Measurements from ENCODE around the gene WDFY4.

WDFY4 gene

DNA sequence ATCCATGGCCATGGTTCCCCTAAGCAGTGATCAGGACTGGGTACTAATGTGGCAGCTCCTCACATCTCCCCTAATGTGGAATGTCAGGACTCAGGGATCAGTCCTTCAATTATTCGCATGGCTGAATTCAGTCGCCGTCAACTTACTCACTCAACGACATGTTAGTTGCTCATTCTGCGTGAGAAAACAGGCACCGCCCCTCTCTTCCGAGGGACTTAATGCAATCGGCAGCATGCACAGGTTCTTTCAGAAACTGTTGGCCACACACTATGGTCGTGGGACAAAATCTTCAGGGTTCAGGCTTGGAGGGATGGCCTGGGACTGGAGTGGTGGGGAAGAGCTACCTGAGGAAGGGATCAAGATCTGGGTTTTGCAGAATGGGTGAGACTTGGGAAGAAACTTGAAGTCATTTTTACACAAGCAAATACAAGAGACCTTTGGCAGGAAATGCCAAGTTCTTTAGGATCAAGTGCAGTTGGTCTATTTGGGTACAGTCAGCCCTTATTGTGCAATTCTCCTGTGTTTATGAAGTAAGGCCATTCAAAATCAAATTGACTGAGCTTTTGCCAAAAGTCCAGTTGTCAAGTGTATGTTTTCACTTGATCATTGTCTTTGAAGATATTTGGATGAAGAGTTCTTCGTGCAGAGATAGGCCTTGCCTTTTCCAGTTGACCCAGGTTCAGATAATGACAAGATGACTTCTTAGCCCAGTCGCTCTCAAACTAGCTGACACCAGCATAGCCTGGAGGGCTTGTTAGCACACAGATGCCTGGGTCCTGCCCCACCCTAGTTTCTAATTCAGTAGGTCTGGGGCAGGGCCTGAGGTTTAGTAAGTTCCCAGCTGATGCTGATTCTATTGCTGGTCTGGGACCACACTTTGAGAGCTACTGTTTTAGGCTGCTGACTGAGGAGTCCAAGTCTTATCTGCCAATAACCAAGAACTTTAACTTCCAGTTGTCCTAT is 206.5 kb downstream of the WDFY4 start (continued):
- TF ChIP-seq, protein P1, sequence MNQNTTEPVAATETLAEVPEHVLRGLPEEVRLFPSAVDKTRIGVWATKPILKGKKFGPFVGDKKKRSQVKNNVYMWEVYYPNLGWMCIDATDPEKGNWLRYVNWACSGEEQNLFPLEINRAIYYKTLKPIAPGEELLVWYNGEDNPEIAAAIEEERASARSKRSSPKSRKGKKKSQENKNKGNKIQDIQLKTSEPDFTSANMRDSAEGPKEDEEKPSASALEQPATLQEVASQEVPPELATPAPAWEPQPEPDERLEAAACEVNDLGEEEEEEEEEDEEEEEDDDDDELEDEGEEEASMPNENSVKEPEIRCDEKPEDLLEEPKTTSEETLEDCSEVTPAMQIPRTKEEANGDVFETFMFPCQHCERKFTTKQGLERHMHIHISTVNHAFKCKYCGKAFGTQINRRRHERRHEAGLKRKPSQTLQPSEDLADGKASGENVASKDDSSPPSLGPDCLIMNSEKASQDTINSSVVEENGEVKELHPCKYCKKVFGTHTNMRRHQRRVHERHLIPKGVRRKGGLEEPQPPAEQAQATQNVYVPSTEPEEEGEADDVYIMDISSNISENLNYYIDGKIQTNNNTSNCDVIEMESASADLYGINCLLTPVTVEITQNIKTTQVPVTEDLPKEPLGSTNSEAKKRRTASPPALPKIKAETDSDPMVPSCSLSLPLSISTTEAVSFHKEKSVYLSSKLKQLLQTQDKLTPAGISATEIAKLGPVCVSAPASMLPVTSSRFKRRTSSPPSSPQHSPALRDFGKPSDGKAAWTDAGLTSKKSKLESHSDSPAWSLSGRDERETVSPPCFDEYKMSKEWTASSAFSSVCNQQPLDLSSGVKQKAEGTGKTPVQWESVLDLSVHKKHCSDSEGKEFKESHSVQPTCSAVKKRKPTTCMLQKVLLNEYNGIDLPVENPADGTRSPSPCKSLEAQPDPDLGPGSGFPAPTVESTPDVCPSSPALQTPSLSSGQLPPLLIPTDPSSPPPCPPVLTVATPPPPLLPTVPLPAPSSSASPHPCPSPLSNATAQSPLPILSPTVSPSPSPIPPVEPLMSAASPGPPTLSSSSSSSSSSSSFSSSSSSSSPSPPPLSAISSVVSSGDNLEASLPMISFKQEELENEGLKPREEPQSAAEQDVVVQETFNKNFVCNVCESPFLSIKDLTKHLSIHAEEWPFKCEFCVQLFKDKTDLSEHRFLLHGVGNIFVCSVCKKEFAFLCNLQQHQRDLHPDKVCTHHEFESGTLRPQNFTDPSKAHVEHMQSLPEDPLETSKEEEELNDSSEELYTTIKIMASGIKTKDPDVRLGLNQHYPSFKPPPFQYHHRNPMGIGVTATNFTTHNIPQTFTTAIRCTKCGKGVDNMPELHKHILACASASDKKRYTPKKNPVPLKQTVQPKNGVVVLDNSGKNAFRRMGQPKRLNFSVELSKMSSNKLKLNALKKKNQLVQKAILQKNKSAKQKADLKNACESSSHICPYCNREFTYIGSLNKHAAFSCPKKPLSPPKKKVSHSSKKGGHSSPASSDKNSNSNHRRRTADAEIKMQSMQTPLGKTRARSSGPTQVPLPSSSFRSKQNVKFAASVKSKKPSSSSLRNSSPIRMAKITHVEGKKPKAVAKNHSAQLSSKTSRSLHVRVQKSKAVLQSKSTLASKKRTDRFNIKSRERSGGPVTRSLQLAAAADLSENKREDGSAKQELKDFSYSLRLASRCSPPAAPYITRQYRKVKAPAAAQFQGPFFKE (tag by site-specific recombination; IDR thresholded peaks at IDR 0.05; ENCODE audit: borderline replicate concordance) = no peak
- no peak for TF ChIP-seq ZNF24 (tag by site-specific recombination; IDR thresholded peaks at IDR 0.05)
- no peak for TF ChIP-seq ZNF747 (tag by site-specific recombination; IDR thresholded peaks at IDR 0.05)
- no peak for TF ChIP-seq BCL11B (tag by site-specific recombination; IDR thresholded peaks at IDR 0.05; ENCODE audit: low read depth)
- no peak for TF ChIP-seq ZNF140 (tag by site-specific recombination; IDR thresholded peaks at IDR 0.05)
- TF ChIP-seq ZNF600 (tag by site-specific recombination; IDR thresholded peaks at IDR 0.05) = no peak
- TF ChIP-seq ZBTB48 (tag by site-specific recombination; IDR thresholded peaks at IDR 0.05) = no peak
- no peak for TF ChIP-seq ZNF221 (tag by site-specific recombination; IDR thresholded peaks at IDR 0.05; ENCODE audit: borderline replicate concordance)
- TF ChIP-seq KLF10 (tag by site-specific recombination; IDR thresholded peaks at IDR 0.05) = no peak
- no peak for TF ChIP-seq ZNF768 (tag by site-specific recombination; IDR thresholded peaks at IDR 0.05)
- TF ChIP-seq, protein P2, sequence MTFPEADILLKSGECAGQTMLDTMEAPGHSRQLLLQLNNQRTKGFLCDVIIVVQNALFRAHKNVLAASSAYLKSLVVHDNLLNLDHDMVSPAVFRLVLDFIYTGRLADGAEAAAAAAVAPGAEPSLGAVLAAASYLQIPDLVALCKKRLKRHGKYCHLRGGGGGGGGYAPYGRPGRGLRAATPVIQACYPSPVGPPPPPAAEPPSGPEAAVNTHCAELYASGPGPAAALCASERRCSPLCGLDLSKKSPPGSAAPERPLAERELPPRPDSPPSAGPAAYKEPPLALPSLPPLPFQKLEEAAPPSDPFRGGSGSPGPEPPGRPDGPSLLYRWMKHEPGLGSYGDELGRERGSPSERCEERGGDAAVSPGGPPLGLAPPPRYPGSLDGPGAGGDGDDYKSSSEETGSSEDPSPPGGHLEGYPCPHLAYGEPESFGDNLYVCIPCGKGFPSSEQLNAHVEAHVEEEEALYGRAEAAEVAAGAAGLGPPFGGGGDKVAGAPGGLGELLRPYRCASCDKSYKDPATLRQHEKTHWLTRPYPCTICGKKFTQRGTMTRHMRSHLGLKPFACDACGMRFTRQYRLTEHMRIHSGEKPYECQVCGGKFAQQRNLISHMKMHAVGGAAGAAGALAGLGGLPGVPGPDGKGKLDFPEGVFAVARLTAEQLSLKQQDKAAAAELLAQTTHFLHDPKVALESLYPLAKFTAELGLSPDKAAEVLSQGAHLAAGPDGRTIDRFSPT (tag by site-specific recombination; IDR thresholded peaks at IDR 0.05) = no peak

DNA sequence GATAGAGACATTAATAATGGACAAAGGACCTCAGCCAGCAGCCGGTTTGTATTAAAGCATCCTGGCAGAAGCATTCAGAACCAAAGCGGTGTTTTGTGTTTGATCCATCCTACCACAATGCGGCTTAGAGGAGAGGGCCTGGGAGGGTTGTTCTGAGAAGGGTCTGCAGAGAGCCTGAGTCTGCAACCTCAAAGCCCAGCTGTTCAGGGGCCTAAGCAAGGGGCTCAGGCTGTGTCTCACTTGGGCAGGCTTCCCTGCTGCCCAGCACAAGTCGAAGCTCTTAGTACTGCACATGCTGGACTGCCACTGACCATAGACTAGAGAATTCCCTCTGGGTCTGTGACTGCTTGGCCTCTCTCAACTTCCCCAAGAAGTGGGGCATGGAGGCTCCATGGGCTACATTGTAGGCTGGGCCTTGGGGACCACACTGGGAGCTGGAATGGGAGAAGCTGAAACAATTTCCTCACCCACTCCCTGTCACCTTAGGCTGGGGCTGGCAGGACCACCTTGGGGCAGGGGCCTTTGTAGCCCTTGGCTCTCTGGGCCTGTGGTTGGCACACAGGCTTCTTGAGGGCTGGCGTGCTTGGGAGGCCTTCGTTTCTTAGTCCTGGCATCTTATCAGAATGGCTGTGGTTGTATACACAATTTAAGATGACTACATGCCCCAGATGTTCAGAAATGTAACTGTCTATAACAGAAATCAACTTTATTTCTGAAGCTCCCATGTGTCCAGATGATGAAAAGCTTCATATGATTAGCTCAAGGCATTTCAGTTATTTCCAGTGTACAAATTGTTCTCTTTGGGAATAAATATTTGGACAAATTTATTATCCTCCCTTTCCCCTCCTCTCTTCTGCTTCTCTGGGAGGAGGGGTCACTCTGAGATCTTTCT is 210.5 kb downstream of the WDFY4 start:
- POLR2A ChIA-PET = no interaction called here
- H3K36me3 ChIP-seq (ENCODE audit: control insufficient read depth in 2 of 2, insufficient read depth in 1 of 2, low read length in 2 of 2) = no peaks in the 10 kb centered on the region
- CTCF ChIA-PET = no interaction called here
- no peak overlapping the region for H3K27ac ChIP-seq (ENCODE audit: extremely low read depth, low read depth, low read length)
- no peaks in the 10 kb centered on the region for H3K4me1 ChIP-seq (ENCODE audit: control insufficient read depth, insufficient read depth, low read length)
- H3K4me3 ChIP-seq (ENCODE audit: low read depth, low read length) = no peak overlapping the region
- no peaks in the 10 kb centered on the region for H3K9me3 ChIP-seq (ENCODE audit: control insufficient read depth, insufficient read depth, low read depth, low read length)
- TF ChIP-seq, protein P3, sequence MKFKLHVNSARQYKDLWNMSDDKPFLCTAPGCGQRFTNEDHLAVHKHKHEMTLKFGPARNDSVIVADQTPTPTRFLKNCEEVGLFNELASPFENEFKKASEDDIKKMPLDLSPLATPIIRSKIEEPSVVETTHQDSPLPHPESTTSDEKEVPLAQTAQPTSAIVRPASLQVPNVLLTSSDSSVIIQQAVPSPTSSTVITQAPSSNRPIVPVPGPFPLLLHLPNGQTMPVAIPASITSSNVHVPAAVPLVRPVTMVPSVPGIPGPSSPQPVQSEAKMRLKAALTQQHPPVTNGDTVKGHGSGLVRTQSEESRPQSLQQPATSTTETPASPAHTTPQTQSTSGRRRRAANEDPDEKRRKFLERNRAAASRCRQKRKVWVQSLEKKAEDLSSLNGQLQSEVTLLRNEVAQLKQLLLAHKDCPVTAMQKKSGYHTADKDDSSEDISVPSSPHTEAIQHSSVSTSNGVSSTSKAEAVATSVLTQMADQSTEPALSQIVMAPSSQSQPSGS (tag by site-specific recombination; IDR thresholded peaks at IDR 0.05; ENCODE audit: low read depth) = no peak
- TF ChIP-seq ZNF626 (tag by site-specific recombination; IDR thresholded peaks at IDR 0.05) = no peak
- no peak for TF ChIP-seq ZNF23 (tag by site-specific recombination; IDR thresholded peaks at IDR 0.05; ENCODE audit: borderline replicate concordance)
- TF ChIP-seq, protein P4, sequence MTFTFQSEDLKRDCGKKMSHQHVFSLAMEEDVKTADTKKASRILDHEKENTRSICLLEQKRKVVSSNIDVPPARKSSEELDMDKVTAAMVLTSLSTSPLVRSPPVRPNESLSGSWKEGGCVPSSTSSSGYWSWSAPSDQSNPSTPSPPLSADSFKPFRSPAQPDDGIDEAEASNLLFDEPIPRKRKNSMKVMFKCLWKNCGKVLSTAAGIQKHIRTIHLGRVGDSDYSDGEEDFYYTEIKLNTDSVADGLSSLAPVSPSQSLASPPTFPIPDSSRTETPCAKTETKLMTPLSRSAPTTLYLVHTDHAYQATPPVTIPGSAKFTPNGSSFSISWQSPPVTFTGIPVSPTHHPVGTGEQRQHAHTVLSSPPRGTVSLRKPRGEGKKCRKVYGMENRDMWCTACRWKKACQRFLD (tag by site-specific recombination; IDR thresholded peaks at IDR 0.05) = no peak
- no peak for TF ChIP-seq ZNF433 (tag by site-specific recombination; IDR thresholded peaks at IDR 0.05; ENCODE audit: low read depth)
- no peak for TF ChIP-seq FEZF1 (tag by site-specific recombination; IDR thresholded peaks at IDR 0.05)
- no peak for TF ChIP-seq ZNF791 (tag by site-specific recombination; IDR thresholded peaks at IDR 0.05)
- no peak for TF ChIP-seq ZNF2 (tag by site-specific recombination; IDR thresholded peaks at IDR 0.05)
- TF ChIP-seq GLIS1 (tag by site-specific recombination; IDR thresholded peaks at IDR 0.05) = no peak
- no peak for TF ChIP-seq BCL11A (tag by site-specific recombination; IDR thresholded peaks at IDR 0.05; ENCODE audit: low read depth)
- no peak for TF ChIP-seq ZNF544 (tag by site-specific recombination; IDR thresholded peaks at IDR 0.05)
- TF ChIP-seq ZNF585B (tag by site-specific recombination; IDR thresholded peaks at IDR 0.05) = no peak
- TF ChIP-seq ZNF157 (tag by site-specific recombination; IDR thresholded peaks at IDR 0.05) = no peak
- TF ChIP-seq GLI4 (tag by site-specific recombination; IDR thresholded peaks at IDR 0.05) = no peak

All from HEK293 (cell line).